K562 (cell line): ENCODE results near the gene BCL2L13. TPM values are rescaled to one million over a fixed set of nuclear protein-coding genes. Genes with fewer than 3 reads are reported as not detected.

ENCODE experiments used
- ATAC-seq: fragments of 200-7000 bp; cut with Tn5 transposase; 3 replicates; pipeline ENCODE4 v1.9.1; 2020; ENCODE audit warnings: moderate library complexity
- BruUV-seq: library from RNA; stranded (reverse); fragments of 400-500 nt; replicated peaks from 2 replicates; lab custom pipeline; 2021; lab: Mats Ljungman, UMichigan
- CTCF ChIA-PET: fragments of 300-600 bp; formaldehyde crosslinking; extraction: SDS; loops from one replicate; lab custom pipeline; 2021; ENCODE audit warnings: low intra/inter-chr PET ratio; lab: Yijun Ruan, JAX
- POLR2A ChIA-PET: fragments of 300-600, 350-650 bp; sonication (Branson Sonifier 250); formaldehyde crosslinking; extraction: SDS; loops from one replicate; lab custom pipeline; 2021; ENCODE audit warnings: antibody characterized with exemption, inconsistent platforms; lab: Yijun Ruan, JAX
- DNase-seq, 4 experiments: peaks; one replicate each; pipeline versions ENCODE4 v3.0.0 to v3.0.0-alpha.2; 2011 to 2018; ENCODE audit warnings: low spot score in 3 of 4, mixed read lengths in 3 of 4; ENCODE audit errors: extremely low read depth in 1 of 4
- FAIRE-seq: peaks from 2 replicates; lab custom pipeline; 2011; peaks lifted over from hg19 to GRCh38; lab: Jason Lieb, UNC
- H2AFZ ChIP-seq: 2 replicates; pipeline ENCODE4 v1.6.0; 2011; ENCODE audit warnings: low read depth, low read length, control low read depth, inconsistent platforms
- H3K27ac ChIP-seq: fragments of 200-600 bp; 3 replicates; pipeline ENCODE4 v1.8.0; 2011; ENCODE audit warnings: low read depth, mild to moderate bottlenecking, control low read depth, inconsistent platforms, low read length, moderate library complexity, mixed read lengths; ENCODE audit errors: extremely low read depth
- H3K27me3 ChIP-seq, 2 experiments: fragments of 300-600 bp in 1 of 2; 2 replicates in 1 of 2; 3 replicates in 1 of 2; pipeline versions ENCODE4 v1.6.0 to v1.8.0; 2011; ENCODE audit warnings: inconsistent platforms in 2 of 2, low read length in 2 of 2, mild to moderate bottlenecking in 1 of 2, mixed read lengths in 1 of 2, moderate library complexity in 1 of 2; ENCODE audit not compliant: control insufficient read depth in 2 of 2, insufficient read depth in 2 of 2
- H3K36me3 ChIP-seq: fragments of 300-600 bp; 3 replicates; pipeline ENCODE4 v1.8.0; 2011; ENCODE audit warnings: mild to moderate bottlenecking, low read length, inconsistent platforms; ENCODE audit not compliant: control insufficient read depth, insufficient read depth
- H3K4me1 ChIP-seq, 2 experiments: fragments of 200-600 bp in 1 of 2; replicated peaks in 1 of 2; 2 replicates in 1 of 2; 3 replicates in 1 of 2; pipeline versions ENCODE4 v1.5.1 to v1.8.0; 2011; ENCODE audit warnings: inconsistent platforms in 2 of 2, low read length in 2 of 2, mild to moderate bottlenecking in 1 of 2, mixed read lengths in 1 of 2, moderate library complexity in 1 of 2; ENCODE audit not compliant: control insufficient read depth in 2 of 2, insufficient read depth in 2 of 2
- H3K4me2 ChIP-seq: 2 replicates; pipeline ENCODE4 v1.6.1; 2011; ENCODE audit warnings: low read length, control low read depth, inconsistent platforms, mixed read lengths; ENCODE audit not compliant: insufficient read depth
- H3K4me3 ChIP-seq: fragments of 200-600 bp; sonication (generic), shearing (Covaris generic); 2 replicates; pipeline ENCODE4 v1.5.1; 2016; ENCODE audit warnings: control low read depth, inconsistent platforms
- H3K79me2 ChIP-seq: fragments of 200-600 bp; 3 replicates; pipeline ENCODE4 v1.8.0; 2011; ENCODE audit warnings: low read length, inconsistent platforms; ENCODE audit not compliant: control insufficient read depth, insufficient read depth
- H3K9ac ChIP-seq, 2 experiments: 2 replicates each; pipeline versions ENCODE4 v1.6.0 to v1.6.1; 2011; ENCODE audit warnings: low read depth in 2 of 2, low read length in 2 of 2, control low read depth in 1 of 2, inconsistent platforms in 1 of 2, mild to moderate bottlenecking in 1 of 2, mixed read lengths in 1 of 2; ENCODE audit not compliant: insufficient read depth in 1 of 2
- H3K9me1 ChIP-seq: one replicate; pipeline ENCODE4 v1.6.0; 2011; ENCODE audit warnings: inconsistent platforms, mild to moderate bottlenecking, low read length, moderate library complexity; ENCODE audit not compliant: control insufficient read depth, insufficient read depth
- H3K9me3 ChIP-seq: replicated peaks from 2 replicates; pipeline ENCODE4 v1.5.1; 2011; ENCODE audit warnings: low read depth, low read length, inconsistent platforms; ENCODE audit not compliant: control insufficient read depth, insufficient read depth
- H4K20me1 ChIP-seq: replicated peaks from 2 replicates; pipeline ENCODE4 v1.6.1; 2011; ENCODE audit warnings: low read length, inconsistent platforms, mixed read lengths; ENCODE audit not compliant: control insufficient read depth, insufficient read depth
- ADNP ChIP-seq: fragments of 200-800 bp; sonication (Bioruptor generic); IDR thresholded peaks from 2 replicates; pipeline ENCODE4 v1.6.1; 2016; ENCODE audit warnings: missing genetic modification characterization, missing compliant biosample characterization
- ARHGAP35 ChIP-seq: fragments of 450-650 bp; IDR thresholded peaks from 2 replicates; pipeline ENCODE4 v1.6.1; 2018; ENCODE audit not compliant: partially characterized antibody
- ELK1 ChIP-seq: sonication (generic); formaldehyde crosslinking; IDR thresholded peaks from 2 replicates; pipeline ENCODE4 v1.8.1; 2022; ENCODE audit warnings: missing genetic modification reagents
- HBP1 ChIP-seq: fragments of 450-650 bp; formaldehyde crosslinking; IDR thresholded peaks from 2 replicates; pipeline ENCODE4 v1.4.0; 2022; ENCODE audit warnings: missing genetic modification characterization
- HMGN3 ChIP-seq: IDR thresholded peaks from 2 replicates; pipeline ENCODE4 v1.6.1; 2011; ENCODE audit warnings: borderline replicate concordance, low read depth, mild to moderate bottlenecking, mixed read lengths, low read length; ENCODE audit not compliant: insufficient read length; ENCODE audit errors: extremely low read depth
- MEF2A ChIP-seq: IDR thresholded peaks from 2 replicates; pipeline ENCODE4 v1.6.1; 2011; ENCODE audit warnings: low read depth, mild to moderate bottlenecking, low read length, moderate library complexity; ENCODE audit not compliant: control insufficient read depth
- MEF2D ChIP-seq: conservative IDR thresholded peaks from 2 replicates; pipeline ENCODE4 v1.6.1; 2016; ENCODE audit warnings: low read depth, missing genetic modification characterization, missing compliant biosample characterization
- XRCC3 ChIP-seq: fragments of 450-650 bp; IDR thresholded peaks from 2 replicates; pipeline ENCODE4 v1.6.1; 2017; ENCODE audit warnings: mild to moderate bottlenecking, moderate library complexity
- ZNF146 ChIP-seq: IDR thresholded peaks from one replicate; pipeline ENCODE4 v1.6.1; 2018; ENCODE audit warnings: missing compliant biosample characterization; ENCODE audit not compliant: unreplicated experiment
- WGBS: fragments of 100-300 bp; shearing (Covaris generic); methylation state at CpG from one replicate; pipeline ENCODE4 v1.1.6; 2016; ENCODE audit warnings: low coverage, mixed read lengths; ENCODE audit not compliant: insufficient coverage; ENCODE audit errors: missing lambda C conversion rate; 5-methylcytosine and 5-hydroxymethylcytosine counted together
- in situ Hi-C: fragments of 300-500 bp; cut with MboI; formaldehyde crosslinking; loops from 4 replicates; pipeline ENCODE4 v1.15.0; 2018; ENCODE audit warnings: inconsistent platforms, mixed read lengths
- intact Hi-C: fragments of 100-400 bp; cut with micrococcal nuclease; formaldehyde crosslinking; loops from 2 replicates; pipeline ENCODE4 v1.14.2; 2022
- polyA plus RNA-seq, 8 experiments: library from polyadenylated mRNA; depleted of rRNA in 4 of 8; stranded (reverse) in 5 of 8; unstranded in 3 of 8; fragments of >200 nt; fragmentation: Nextera tagmentation in 2 of 8; fragmentation: Illumina TruSeq in 1 of 8; extraction: Ambion mirVana in 2 of 8; extraction: Trizol in 1 of 8; gene quantifications; 2 replicates each; pipeline versions ENCODE4 v1.2.1 to v1.2.3, GENCODE V29; 2011 to 2014; ENCODE audit warnings: inconsistent platforms in 1 of 8, missing spikeins in 1 of 8
- total RNA-seq, 7 experiments: library from RNA; depleted of rRNA in 6 of 7; stranded (reverse); fragments of >200 nt in 6 of 7; fragmentation: Illumina TruSeq in 2 of 7; extraction: Trizol in 2 of 7; gene quantifications; 2 replicates each; pipeline versions ENCODE4 v1.2.1 to v1.2.3, GENCODE V29; 2011 to 2021; ENCODE audit warnings: low replicate concordance in 1 of 7

The BCL2L13 gene
- total and polyA plus RNA-seq, 9 of the 15 experiments (the other 6 are each of a cell fraction or from before 2014, with no cell fraction given): 41.5 to 63.4 (median 56.5) TPM

GRCh38 chr22:17743661-17744411 lies 105.3 kb downstream of the BCL2L13 start (continued):
- TF ChIP-seq ELK1 (CRISPR knock-in tag) (no peak), MEF2D (tag) (no peak), HMGN3 (no peak)

- FAIRE-seq: no peak
- POLR2A ChIA-PET: interaction anchor here (1.1 to 1.8 kb wide), 2 partner anchors 10 to 14 kb away, joined by 3 to 6 read pairs; no protein-coding TSS in a partner anchor
- H3K27ac ChIP-seq: no peak overlapping the region
- no peak overlapping the region; a peak in 1 of 4 replicates for H3K9ac ChIP-seq
- CTCF ChIA-PET: interaction anchor here (3.0 kb wide), 1 partner anchor 41 kb away, joined by 23 read pairs; no protein-coding TSS in a partner anchor
- H3K36me3 ChIP-seq: peaks cover 23% of the 10 kb centered on the region; the same call in 2 of the 3 replicates
- no peak overlapping the region for H3K4me2 ChIP-seq
- H3K4me1 ChIP-seq: peaks cover 0 to 21% of the 10 kb centered on the region in 2 experiments; a peak in 2 of 5 replicates
- intact Hi-C loops (loop anchor here (5.0 to 10.0 kb wide), 2 partner anchors 90 to 148 kb away; no protein-coding TSS in a partner anchor), in situ Hi-C loops (loop anchor here (5.0 kb wide), 1 partner anchor 323 kb away; no protein-coding TSS in a partner anchor)
- peaks cover 8% of the 10 kb centered on the region; the same call in 1 of the 2 replicates for H4K20me1 ChIP-seq
- no peak for ATAC-seq
- no TSS peak for BruUV-seq
- H3K79me2 ChIP-seq: peaks cover 2% of the 10 kb centered on the region; the same call in 1 of the 3 replicates
- DNase-seq: no peak
- TF ChIP-seq ARHGAP35 (no peak), HBP1 (CRISPR knock-in tag) (no peak), XRCC3 (no peak), MEF2A (no peak), ADNP (tag) (no peak), ZNF146 (CRISPR knock-in tag) (no peak)
- H3K9me1 ChIP-seq: peaks cover 9% of the 10 kb centered on the region
- H3K9me3 ChIP-seq: no peaks in the 10 kb centered on the region
- H3K4me3 ChIP-seq: no peak overlapping the region
- no peak overlapping the region for H2AFZ ChIP-seq
- 86% methylated on average over 7 of the region's 7 CpGs for WGBS
- H3K27me3 ChIP-seq: no peaks in the 10 kb centered on the region
These were observed 105.9 kb downstream of the BCL2L13 start for GRCh38 chr22:17744430-17744829.
